SK-N-SH treated with all-trans-retinoic acid at 6 μM for 48 hours (cell line): ENCODE results near the gene NOS3.

Experiments
- ZNF70 ChIP-seq: fragments of 450-650 bp; formaldehyde crosslinking; IDR thresholded peaks from 2 replicates; pipeline ENCODE4 v1.5.0; 2020; ENCODE audit warnings: mild to moderate bottlenecking, moderate library complexity
- TF ChIP-seq, protein P1 (sequence below): fragments of 250-450 bp; sonication (Bioruptor Pico); IDR thresholded peaks from 2 replicates; pipeline ENCODE4 v1.8.0; 2020; ENCODE audit warnings: mild to moderate bottlenecking, moderate library complexity, borderline replicate concordance

DNA sequence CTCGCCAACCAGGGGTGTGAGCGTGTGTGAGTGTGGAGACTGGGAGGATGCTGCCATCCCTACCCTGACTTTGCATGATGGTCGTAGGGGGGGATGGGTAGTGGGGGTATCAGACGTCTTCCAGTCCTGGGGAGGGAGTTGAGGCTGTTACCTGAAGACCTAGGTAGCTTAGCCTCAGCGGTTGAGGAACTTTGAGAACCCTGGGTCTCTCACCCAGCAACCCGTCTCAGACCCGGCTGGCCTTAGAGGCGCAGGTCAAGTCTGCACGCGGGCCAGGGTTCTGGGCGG lies 71.2 kb downstream of the NOS3 start:
- TF ChIP-seq, protein P1, sequence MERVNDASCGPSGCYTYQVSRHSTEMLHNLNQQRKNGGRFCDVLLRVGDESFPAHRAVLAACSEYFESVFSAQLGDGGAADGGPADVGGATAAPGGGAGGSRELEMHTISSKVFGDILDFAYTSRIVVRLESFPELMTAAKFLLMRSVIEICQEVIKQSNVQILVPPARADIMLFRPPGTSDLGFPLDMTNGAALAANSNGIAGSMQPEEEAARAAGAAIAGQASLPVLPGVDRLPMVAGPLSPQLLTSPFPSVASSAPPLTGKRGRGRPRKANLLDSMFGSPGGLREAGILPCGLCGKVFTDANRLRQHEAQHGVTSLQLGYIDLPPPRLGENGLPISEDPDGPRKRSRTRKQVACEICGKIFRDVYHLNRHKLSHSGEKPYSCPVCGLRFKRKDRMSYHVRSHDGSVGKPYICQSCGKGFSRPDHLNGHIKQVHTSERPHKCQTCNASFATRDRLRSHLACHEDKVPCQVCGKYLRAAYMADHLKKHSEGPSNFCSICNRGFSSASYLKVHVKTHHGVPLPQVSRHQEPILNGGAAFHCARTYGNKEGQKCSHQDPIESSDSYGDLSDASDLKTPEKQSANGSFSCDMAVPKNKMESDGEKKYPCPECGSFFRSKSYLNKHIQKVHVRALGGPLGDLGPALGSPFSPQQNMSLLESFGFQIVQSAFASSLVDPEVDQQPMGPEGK = no peak
- no peak for TF ChIP-seq ZNF70 (CRISPR knock-in tag)
